Type B pancreatic cell (in vitro differentiated cells): Measurements from ENCODE around the gene FYCO1. TPM values are rescaled to one million over a fixed set of nuclear protein-coding genes. Genes with fewer than 3 reads are reported as not detected.

Experiments used
- DNase-seq: peaks from one replicate; pipeline ENCODE4 v3.0.0; 2021; ENCODE audit warnings: mixed read lengths; ENCODE audit not compliant: unreplicated experiment; ENCODE audit errors: extremely low spot score
- H3K27ac Mint-ChIP-seq: 2 replicates; pipeline ENCODE4 v1.8.0; 2021; ENCODE audit warnings: mild to moderate bottlenecking, mixed read lengths
- H3K27me3 Mint-ChIP-seq: 2 replicates; pipeline ENCODE4 v1.8.0; 2021; ENCODE audit warnings: mixed read lengths
- H3K36me3 Mint-ChIP-seq: 2 replicates; pipeline ENCODE4 v1.8.0; 2021; ENCODE audit warnings: mixed read lengths
- H3K4me1 Mint-ChIP-seq: one replicate; pipeline ENCODE4 v1.8.0; 2021; ENCODE audit warnings: mixed read lengths; ENCODE audit not compliant: unreplicated experiment
- H3K4me3 Mint-ChIP-seq: 2 replicates; pipeline ENCODE4 v1.8.0; 2021; ENCODE audit warnings: mild to moderate bottlenecking, mixed read lengths
- H3K9me3 Mint-ChIP-seq: 2 replicates; pipeline ENCODE4 v1.8.0; 2021; ENCODE audit warnings: mixed read lengths
- total RNA-seq: library from RNA; stranded (reverse); gene quantifications from 2 replicates; pipeline ENCODE4 v1.2.1, GENCODE V29; 2021; ENCODE audit warnings: low replicate concordance
- TF ChIP-seq, protein P1 (sequence below): fragments of 200-600 bp; sonication (generic); conservative IDR thresholded peaks from 2 replicates; pipeline ENCODE4 v1.5.0; 2021; ENCODE audit warnings: antibody characterized with exemption, mild to moderate bottlenecking

The FYCO1 gene
- total RNA-seq, 1 donor from 2014 or later: 15.2 TPM

DNA sequence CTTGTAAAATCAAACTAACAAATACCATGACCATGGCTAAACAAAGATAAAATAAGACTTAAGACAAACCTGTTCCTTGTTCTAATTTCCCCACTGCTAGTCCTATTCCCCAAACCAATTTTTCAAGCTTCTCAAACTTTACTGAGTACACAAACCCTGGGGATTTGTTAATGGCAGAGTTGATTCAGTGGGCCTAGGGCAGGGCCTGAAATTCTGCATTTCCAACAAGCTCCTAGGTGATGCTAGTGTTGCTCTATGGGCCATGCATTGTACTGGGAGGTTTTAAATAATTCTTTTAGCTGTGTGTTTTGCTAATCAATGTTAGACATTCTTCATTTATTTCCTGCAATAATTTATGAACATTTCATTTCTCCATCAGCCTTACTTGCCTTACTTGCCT, 122.6 kb downstream of the FYCO1 start:
- Mint-ChIP-seq H3K27ac (peak overlapping the region; percentile 20), H3K27me3 (peaks cover 10% of the 10 kb centered on the region)

DNA sequence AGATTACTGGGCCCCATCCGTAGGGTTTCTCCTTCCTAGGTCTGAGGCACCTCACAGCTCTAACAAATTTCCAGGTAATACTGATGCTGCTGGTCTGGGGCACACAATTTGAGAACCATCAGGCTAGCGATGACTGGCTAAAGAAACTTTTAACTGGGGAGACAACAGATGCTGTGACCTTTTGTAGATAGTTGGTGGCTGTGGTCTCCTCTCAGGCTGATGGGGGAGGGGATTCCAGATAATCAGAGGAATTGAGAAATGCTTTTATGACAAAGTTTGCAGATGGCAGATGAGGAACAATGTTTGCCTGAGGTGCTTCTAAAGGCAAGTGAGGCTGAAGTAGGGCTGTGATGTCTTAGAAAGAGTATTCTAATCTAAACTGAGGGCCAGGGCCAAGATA, 123.1 kb downstream of the FYCO1 start:
- H3K27me3 Mint-ChIP-seq: peaks cover 10% of the 10 kb centered on the region
- DNase-seq: no peak
- H3K4me3 Mint-ChIP-seq: no peak overlapping the region
- no peaks in the 10 kb centered on the region for H3K4me1 Mint-ChIP-seq
- no peaks in the 10 kb centered on the region for H3K9me3 Mint-ChIP-seq
- TF ChIP-seq, protein P1, sequence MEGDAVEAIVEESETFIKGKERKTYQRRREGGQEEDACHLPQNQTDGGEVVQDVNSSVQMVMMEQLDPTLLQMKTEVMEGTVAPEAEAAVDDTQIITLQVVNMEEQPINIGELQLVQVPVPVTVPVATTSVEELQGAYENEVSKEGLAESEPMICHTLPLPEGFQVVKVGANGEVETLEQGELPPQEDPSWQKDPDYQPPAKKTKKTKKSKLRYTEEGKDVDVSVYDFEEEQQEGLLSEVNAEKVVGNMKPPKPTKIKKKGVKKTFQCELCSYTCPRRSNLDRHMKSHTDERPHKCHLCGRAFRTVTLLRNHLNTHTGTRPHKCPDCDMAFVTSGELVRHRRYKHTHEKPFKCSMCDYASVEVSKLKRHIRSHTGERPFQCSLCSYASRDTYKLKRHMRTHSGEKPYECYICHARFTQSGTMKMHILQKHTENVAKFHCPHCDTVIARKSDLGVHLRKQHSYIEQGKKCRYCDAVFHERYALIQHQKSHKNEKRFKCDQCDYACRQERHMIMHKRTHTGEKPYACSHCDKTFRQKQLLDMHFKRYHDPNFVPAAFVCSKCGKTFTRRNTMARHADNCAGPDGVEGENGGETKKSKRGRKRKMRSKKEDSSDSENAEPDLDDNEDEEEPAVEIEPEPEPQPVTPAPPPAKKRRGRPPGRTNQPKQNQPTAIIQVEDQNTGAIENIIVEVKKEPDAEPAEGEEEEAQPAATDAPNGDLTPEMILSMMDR: no peak
- H3K27ac Mint-ChIP-seq: peak overlapping the region; percentile 20
- H3K36me3 Mint-ChIP-seq: no peaks in the 10 kb centered on the region

More for the DNA sequence above, 122.6 kb downstream of the FYCO1 start:
- TF ChIP-seq, protein P1: no peak
- Mint-ChIP-seq H3K9me3 (no peaks in the 10 kb centered on the region), H3K4me3 (no peak overlapping the region), H3K36me3 (no peaks in the 10 kb centered on the region), H3K4me1 (no peaks in the 10 kb centered on the region)
- no peak for DNase-seq

DNA sequence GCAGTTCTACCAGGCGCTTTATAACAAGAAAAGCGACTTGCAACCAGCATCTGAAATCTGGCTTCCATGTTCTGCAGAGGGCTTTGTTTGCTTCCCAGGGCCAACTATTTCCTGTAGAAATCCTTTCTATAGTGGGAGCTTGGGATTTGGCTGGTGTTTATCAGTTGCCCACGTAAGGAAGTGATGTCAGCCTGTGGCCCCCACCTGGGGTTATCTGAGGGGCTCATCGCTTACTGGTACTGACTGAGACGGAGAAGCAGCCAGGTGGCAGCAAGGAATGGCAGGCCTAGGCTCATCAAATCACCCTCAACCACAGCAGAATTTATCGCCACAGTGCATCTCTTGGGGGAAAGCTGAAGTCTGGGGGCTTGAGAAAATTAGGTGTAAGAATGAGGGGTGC, 123.8 kb downstream of the FYCO1 start:
- Mint-ChIP-seq H3K27ac (no peak overlapping the region), H3K4me3 (no peak overlapping the region), H3K36me3 (no peaks in the 10 kb centered on the region), H3K27me3 (peaks cover 14% of the 10 kb centered on the region), H3K4me1 (no peaks in the 10 kb centered on the region), H3K9me3 (no peaks in the 10 kb centered on the region)
- DNase-seq: no peak
- TF ChIP-seq, protein P1: no peak

DNA sequence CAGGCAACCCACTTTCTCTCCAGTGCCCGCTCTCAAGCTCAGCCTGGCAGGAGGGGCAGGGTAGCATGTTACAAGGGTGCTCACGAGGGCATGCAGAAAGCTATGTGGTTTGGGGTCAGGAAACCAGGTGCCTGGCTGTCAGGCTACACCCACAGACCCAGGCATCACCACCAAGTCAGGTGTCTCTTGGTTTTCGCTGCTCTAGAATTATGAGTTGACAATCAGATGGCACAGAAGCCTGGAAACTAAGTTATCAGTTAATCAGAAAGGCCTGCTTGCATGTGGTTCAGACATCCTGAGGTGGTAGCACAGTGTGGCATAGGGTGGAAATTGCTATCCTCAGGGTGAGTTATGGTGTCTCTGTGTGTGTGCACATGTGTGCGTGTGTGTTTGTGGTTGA, 125.5 kb downstream of the FYCO1 start:
- Mint-ChIP-seq H3K27me3 (peaks cover 9% of the 10 kb centered on the region), H3K9me3 (no peaks in the 10 kb centered on the region), H3K27ac (no peak overlapping the region), H3K4me1 (no peaks in the 10 kb centered on the region), H3K4me3 (no peak overlapping the region), H3K36me3 (no peaks in the 10 kb centered on the region)
- DNase-seq: no peak
- TF ChIP-seq, protein P1: no peak

DNA sequence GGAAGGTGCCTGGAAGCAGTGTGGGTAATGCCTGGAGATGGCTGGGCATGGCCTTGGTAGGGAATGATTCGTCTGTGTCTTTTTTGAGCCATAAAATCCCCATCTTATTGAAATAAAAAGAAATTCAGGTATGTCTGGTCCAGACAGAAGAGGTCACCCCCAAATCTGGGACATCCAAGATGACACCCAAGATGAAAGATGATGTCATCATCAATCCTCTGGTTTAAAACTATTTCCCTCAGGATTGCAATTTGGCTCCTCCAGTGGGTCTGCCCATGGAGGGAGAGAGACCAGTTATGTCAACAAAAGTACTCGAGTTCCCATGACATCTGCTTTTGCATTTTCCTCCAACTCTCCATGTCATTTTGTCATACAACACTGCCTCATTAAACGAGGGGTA, 126.0 kb downstream of the FYCO1 start:
- H3K27me3 Mint-ChIP-seq: peaks cover 9% of the 10 kb centered on the region
- H3K4me3 Mint-ChIP-seq: no peak overlapping the region
- H3K27ac Mint-ChIP-seq: no peak overlapping the region
- no peaks in the 10 kb centered on the region for H3K4me1 Mint-ChIP-seq
- H3K9me3 Mint-ChIP-seq: no peaks in the 10 kb centered on the region
- TF ChIP-seq, protein P1: no peak
- no peaks in the 10 kb centered on the region for H3K36me3 Mint-ChIP-seq
- DNase-seq: no peak

DNA sequence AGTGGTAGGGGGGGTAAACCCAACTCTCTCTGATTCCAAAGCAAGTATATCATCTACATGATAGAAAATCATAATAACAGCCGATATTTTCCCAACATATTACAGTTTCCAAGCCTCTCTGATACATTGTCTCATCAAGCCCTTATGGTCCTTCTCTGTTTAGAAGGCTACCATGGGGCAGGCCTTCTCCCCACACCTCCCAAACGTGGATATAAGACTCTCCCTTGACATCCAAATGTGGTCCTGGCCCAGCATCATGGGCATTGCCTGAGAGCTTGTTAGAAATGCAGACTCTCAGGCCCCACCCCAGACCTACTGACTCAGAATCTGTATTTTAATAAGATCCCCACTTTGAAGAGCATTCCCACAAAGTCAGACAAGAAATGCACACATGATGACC, 127.0 kb downstream of the FYCO1 start:
- Mint-ChIP-seq H3K36me3 (no peaks in the 10 kb centered on the region), H3K4me3 (no peak overlapping the region), H3K27ac (no peak overlapping the region), H3K4me1 (no peaks in the 10 kb centered on the region), H3K9me3 (peaks cover 1% of the 10 kb centered on the region), H3K27me3 (peaks cover 10% of the 10 kb centered on the region)
- TF ChIP-seq, protein P1: no peak
- no peak for DNase-seq
